HG02970 (cell line): Measurements from ENCODE around the gene KCNN1.

Experiments
- ATAC-seq: cut with Tn5 transposase; IDR thresholded peaks from one replicate; pipeline ENCODE4 v1.9.1; 2021; ENCODE audit warnings: mild to moderate bottlenecking, moderate library complexity, moderate number of reproducible peaks; ENCODE audit not compliant: unreplicated experiment, low FRiP score

Gene KCNN1

GRCh38 chr19:17946965-17947784 lies 19.7 kb upstream of the KCNN1 start:
- ATAC-seq = peak; percentile 20

GRCh38 chr19:17947815-17948513 lies 18.9 kb upstream of the KCNN1 start:
- ATAC-seq = peak; percentile 61

GRCh38 chr19:17948514-17948900 lies 18.4 kb upstream of the KCNN1 start:
- ATAC-seq = no peak

- no peak for ATAC-seq
Observed at GRCh38 chr19:17948931-17949930, 17.7 kb upstream of the KCNN1 start.

GRCh38 chr19:17949956-17950309 lies 17.0 kb upstream of the KCNN1 start:
- ATAC-seq = no peak

GRCh38 chr19:17950310-17951156 lies 16.4 kb upstream of the KCNN1 start:
- no peak for ATAC-seq

- ATAC-seq = no peak
Observed at GRCh38 chr19:17951157-17951989, 15.5 kb upstream of the KCNN1 start.

- ATAC-seq = no peak
Observed at GRCh38 chr19:17951990-17952976, 14.6 kb upstream of the KCNN1 start.

GRCh38 chr19:17953316-17953801 lies 13.5 kb upstream of the KCNN1 start:
- ATAC-seq = no peak

GRCh38 chr19:17953869-17954268 lies 13.0 kb upstream of the KCNN1 start:
- ATAC-seq = no peak

GRCh38 chr19:17954401-17954800 lies 12.5 kb upstream of the KCNN1 start:
- ATAC-seq = no peak

GRCh38 chr19:17957149-17957849 lies 9.6 kb upstream of the KCNN1 start:
- no peak for ATAC-seq

- ATAC-seq = no peak
Observed at GRCh38 chr19:17957885-17958284, 9.0 kb upstream of the KCNN1 start.

GRCh38 chr19:17963936-17964691 lies 2.8 kb upstream of the KCNN1 start:
- no peak for ATAC-seq

- no peak for ATAC-seq
Observed at GRCh38 chr19:17965370-17966128, 1.4 kb upstream of the KCNN1 start.

GRCh38 chr19:17966129-17966483 lies 801 bp upstream of the KCNN1 start:
- ATAC-seq = no peak
